Mucosa of descending colon (tissue), 3 donors: ENCODE results near the gene SLC7A8. TPM values are rescaled to one million over a fixed set of nuclear protein-coding genes. Genes with fewer than 3 reads are reported as not detected.
A peak's percentile ranks its signal among the peaks of the same experiment; 100 is the strongest.

Source experiments
- ATAC-seq: fragments of 200-7000 bp; cut with Tn5 transposase; one replicate; pipeline ENCODE4 v1.9.1; 2020; ENCODE audit warnings: mild to moderate bottlenecking, moderate library complexity
- DNase-seq, 3 donors: peaks; one replicate each; pipeline ENCODE4 v3.0.0-alpha.2; 2020
- H3K36me3 ChIP-seq: fragments of 200-600 bp; one replicate; pipeline ENCODE4 v1.8.0; 2021; ENCODE audit warnings: low read depth, mild to moderate bottlenecking
- H3K4me1 ChIP-seq: fragments of 200-600 bp; one replicate; pipeline ENCODE4 v1.8.0; 2021; ENCODE audit warnings: low read depth, mild to moderate bottlenecking
- H3K4me3 ChIP-seq: fragments of 200-600 bp; one replicate; pipeline ENCODE4 v1.8.0; 2021; ENCODE audit warnings: mild to moderate bottlenecking
- H3K9me3 ChIP-seq: fragments of 200-600 bp; one replicate; pipeline ENCODE4 v1.8.0; 2021; ENCODE audit warnings: mild to moderate bottlenecking
- CTCF ChIP-seq: fragments of 200-600 bp; IDR thresholded peaks from one replicate; pipeline ENCODE4 v1.8.0; 2022; ENCODE audit warnings: antibody characterized with exemption, mild to moderate bottlenecking
- intact Hi-C, 2 donors: fragments of 100-400 bp; cut with DNase I in 1 of 2; cut with micrococcal nuclease in 1 of 2; formaldehyde crosslinking; loops; one replicate each; pipeline versions ENCODE4 v1.11.0 to v1.11.1; 2022; cut with DNase I, micrococcal nuclease
- total RNA-seq, 3 donors: library from RNA; stranded (reverse); fragmentation: NEBNext Ultra II Directional in 2 of 3; extraction: Animal tissue kit (Norgen Biotek cat#: 25700) in 2 of 3; gene quantifications; one replicate each; pipeline versions ENCODE4 v1.2.1 to v1.2.4, GENCODE V29; 2021 to 2023
- donor health status: DM: no; HTN: no; CAD: no; lungs with moderate emphysema.
- donor health status: DM: no; HTN: no; CAD: no.
- donor health status: DM: no; HTN: yes; CAD: no.

Gene SLC7A8
- total RNA-seq, 3 donors from 2014 or later = 16.0 to 26.4 (median 22.0) TPM

GRCh38 chr14:23079716-23080115 lies 103.7 kb downstream of the SLC7A8 start:
- intact Hi-C loops = no loop called here
- ATAC-seq (no peak), DNase-seq (no peak)

GRCh38 chr14:23078692-23079116 lies 104.8 kb downstream of the SLC7A8 start:
- DNase-seq (peak in 1 of 3 donors; percentile 58), ATAC-seq (peak; percentile 92)
- no peak for TF ChIP-seq CTCF
- Histone ChIP-seq H3K4me1 (no peaks in the 10 kb centered on the region), H3K36me3 (peaks cover 5% of the 10 kb centered on the region), H3K9me3 (no peaks in the 10 kb centered on the region), H3K4me3 (no peak overlapping the region)
- intact Hi-C loops = no loop called here

More at GRCh38 chr14:23079716-23080115, 103.7 kb downstream of the SLC7A8 start:
- no peak for TF ChIP-seq CTCF
- Histone ChIP-seq H3K9me3 (no peaks in the 10 kb centered on the region), H3K36me3 (peaks cover 9% of the 10 kb centered on the region), H3K4me3 (no peak overlapping the region), H3K4me1 (no peaks in the 10 kb centered on the region)

GRCh38 chr14:23077962-23078361 lies 105.5 kb downstream of the SLC7A8 start:
- Histone ChIP-seq H3K4me3 (no peak overlapping the region), H3K9me3 (no peaks in the 10 kb centered on the region), H3K4me1 (no peaks in the 10 kb centered on the region), H3K36me3 (peaks cover 5% of the 10 kb centered on the region)
- DNase-seq (no peak), ATAC-seq (no peak)
- intact Hi-C loops = no loop called here
- TF ChIP-seq CTCF = no peak

- peaks cover 11% of the 10 kb centered on the region for H3K4me1 ChIP-seq
- peaks cover 5% of the 10 kb centered on the region for H3K36me3 ChIP-seq
- H3K9me3 ChIP-seq = no peaks in the 10 kb centered on the region
- ATAC-seq = peak; percentile 25
- intact Hi-C loops = no loop called here
- H3K4me3 ChIP-seq = no peak overlapping the region
- TF ChIP-seq CTCF = peak; percentile 19
- DNase-seq = no peak
These were observed 106.6 kb downstream of the SLC7A8 start for GRCh38 chr14:23076785-23077408.

Other genes starting within 250 kb of the SLC7A8 start
- gene HAUS4, start 226.6 kb downstream of the SLC7A8 start, total RNA-seq = 10 to 100 TPM; 34.0 to 42.8 (median 41.4) TPM
- gene AJUBA, start 201.1 kb downstream of the SLC7A8 start, total RNA-seq = 1 to 10 TPM; 1.5 to 4.7 (median 2.3) TPM
- 10 to 100 TPM; 11.0 to 16.3 (median 11.8) TPM for gene C14orf93, start 173.5 kb downstream of the SLC7A8 start, total RNA-seq
- 10 to 100 TPM; 54.4 to 94.3 (median 92.5) TPM for gene PSMB5, start 148.8 kb downstream of the SLC7A8 start, total RNA-seq
- gene PSMB11, start 141.4 kb downstream of the SLC7A8 start, total RNA-seq = not detected
- 1 to 10 TPM; 2.7 to 4.8 (median 4.4) TPM for gene CDH24, start 126.1 kb downstream of the SLC7A8 start, total RNA-seq
- gene ACIN1, start 88.5 kb downstream of the SLC7A8 start, total RNA-seq = 100 to 1,000 TPM; 143 to 172 (median 170) TPM
- gene C14orf119, start 88.2 kb downstream of the SLC7A8 start, total RNA-seq = 10 to 100 TPM; 46.6 to 48.3 (median 48.0) TPM
- gene CIROP, start 78.7 kb downstream of the SLC7A8 start, total RNA-seq = under 1 TPM in 1 of 3 donors, not detected in 2; 0.13 TPM
- not detected for gene CEBPE, start 64.4 kb downstream of the SLC7A8 start, total RNA-seq
- not detected for gene RNF212B, start 54.3 kb upstream of the SLC7A8 start, total RNA-seq
- gene HOMEZ, start 102.5 kb upstream of the SLC7A8 start, total RNA-seq = 10 to 100 TPM; 15.3 to 18.3 (median 17.3) TPM
- gene PPP1R3E, start 119.2 kb upstream of the SLC7A8 start, total RNA-seq = 10 to 100 TPM; 16.2 to 17.3 (median 17.1) TPM
- gene BCL2L2, start 123.2 kb upstream of the SLC7A8 start, total RNA-seq = 100 to 1,000 TPM in 1 of 3 donors, 10 to 100 TPM in 2; 40.6 to 116 (median 41.4) TPM
- 100 to 1,000 TPM; 157 to 185 (median 157) TPM for gene PABPN1, start 137.8 kb upstream of the SLC7A8 start, total RNA-seq
- 10 to 100 TPM in 1 of 3 donors, 1 to 10 TPM in 2; 2.3 to 35.5 (median 5.4) TPM for gene SLC22A17, start 169.2 kb upstream of the SLC7A8 start, total RNA-seq
- 10 to 100 TPM in 1 of 3 donors, 1 to 10 TPM in 1, under 1 TPM in 1; 0.98 to 16.6 (median 3.3) TPM for gene EFS, start 181.5 kb upstream of the SLC7A8 start, total RNA-seq
- gene IL25, start 189.1 kb upstream of the SLC7A8 start, total RNA-seq = not detected
- 1 to 10 TPM in 1 of 3 donors, under 1 TPM in 2; 0.58 to 3.5 (median 0.58) TPM for gene CMTM5, start 193.4 kb upstream of the SLC7A8 start, total RNA-seq
- 1 to 10 TPM in 1 of 3 donors, under 1 TPM in 1, not detected in 1; 0.09 to 1.4 TPM for gene MYH6, start 224.6 kb upstream of the SLC7A8 start, total RNA-seq